ENCODE results near the gene SORT1. TPM values are rescaled to one million over a fixed set of nuclear protein-coding genes. Genes with fewer than 3 reads are reported as not detected.

The SORT1 gene
- total and polyA plus RNA-seq, 2 of the 13 experiments (the other 11 are each of a cell fraction or from before 2014, with no cell fraction given): 32.4 to 93.0 TPM

GRCh38 chr1:109350655-109351054 is 47.1 kb downstream of the SORT1 start:
- in situ Hi-C loops (cut with HindIII; ENCODE audit: extremely low pct_ligation_motif_present, low pct_unique_long_range_greater_than_20kb) (no loop called here), intact Hi-C loops (cut with micrococcal nuclease; ENCODE audit: unreplicated experiment) (loop anchor here (5.0 kb wide), 1 partner anchor 47 kb away; the partner anchor contains the start of gene SORT1)
- Histone ChIP-seq H3K9me3 (ENCODE audit: low read length) (no peaks in the 10 kb centered on the region), H3K9ac (ENCODE audit: insufficient read depth, low read depth, low read length) (no peak overlapping the region), H3K79me2 (ENCODE audit: insufficient read depth, low read length) (no peaks in the 10 kb centered on the region), H3K4me3 (replicated peaks in 1 of 3; ENCODE audit: insufficient read depth in 1 of 3, low read depth in 2 of 3, low read length in 3 of 3) (no peak overlapping the region), H3K4me1 (ENCODE audit: insufficient read depth, low read length) (peaks cover 30% of the 10 kb centered on the region), H3K36me3 (replicated peaks in 1 of 2; ENCODE audit: control insufficient read depth in 1 of 2, insufficient read depth in 2 of 2, low read length in 2 of 2) (peaks cover 18 to 63% of the 10 kb centered on the region in 2 experiments), H3K27me3 (ENCODE audit: control insufficient read depth in 1 of 2, insufficient read depth in 2 of 2, low read length in 2 of 2) (no peaks in the 10 kb centered on the region), H2AFZ (ENCODE audit: low read length) (no peak overlapping the region), H3K27ac (ENCODE audit: extremely low read length, insufficient read depth, low read length) (no peak overlapping the region), H4K20me1 (ENCODE audit: insufficient read depth, low read length) (no peaks in the 10 kb centered on the region), H3K4me2 (ENCODE audit: low read depth, low read length) (no peak overlapping the region)
- no TSS peak for BruUV-seq (replicated peaks)
- FAIRE-seq (no peak), DNase-seq (ENCODE audit: low spot score) (no peak), ATAC-seq (no peak)
- 100% methylated on average over 1 of the region's 1 CpG for WGBS (ENCODE audit: low lambda C conversion rate)
- CTCF ChIA-PET (ENCODE audit: low intra/inter-chr PET ratio, low total read pairs): no interaction called here
- POLR2A ChIA-PET: no interaction called here
- no peak for TF ChIP-seq MTF2 (CRISPR knock-in tag; IDR thresholded peaks at IDR 0.05; ENCODE audit: borderline replicate concordance)
- no peak for TF ChIP-seq ZSCAN20 (CRISPR knock-in tag; IDR thresholded peaks at IDR 0.05; ENCODE audit: borderline replicate concordance)
- no peak for TF ChIP-seq EP300 (IDR thresholded peaks at IDR 0.05; ENCODE audit: low read depth in 2 of 2, low read length in 2 of 2)
- TF ChIP-seq EP300 (CRISPR knock-in tag; IDR thresholded peaks at IDR 0.05; ENCODE audit: borderline replicate concordance): no peak
- no peak for TF ChIP-seq CHD2 (IDR thresholded peaks at IDR 0.05; ENCODE audit: low read depth, low read length)
- TF ChIP-seq ZNF232 (CRISPR knock-in tag; IDR thresholded peaks at IDR 0.05; ENCODE audit: borderline replicate concordance): no peak
- no peak for TF ChIP-seq ZNF652 (CRISPR knock-in tag; IDR thresholded peaks at IDR 0.05; ENCODE audit: borderline replicate concordance, low read depth)
- no peak for TF ChIP-seq ZSCAN29 (CRISPR knock-in tag; conservative IDR thresholded peaks at IDR 0.05)
- no peak for TF ChIP-seq SKIL (CRISPR knock-in tag; IDR thresholded peaks at IDR 0.05; ENCODE audit: borderline replicate concordance)
- TF ChIP-seq BCLAF1 (IDR thresholded peaks at IDR 0.05): no peak
- no peak for TF ChIP-seq MTA1 (CRISPR knock-in tag; IDR thresholded peaks at IDR 0.05; ENCODE audit: borderline replicate concordance)
- TF ChIP-seq E2F5 (CRISPR knock-in tag; conservative IDR thresholded peaks at IDR 0.05): no peak
- no peak for TF ChIP-seq FOSL1 (CRISPR knock-in tag; IDR thresholded peaks at IDR 0.05; ENCODE audit: borderline replicate concordance)
- TF ChIP-seq JDP2 (CRISPR knock-in tag; IDR thresholded peaks at IDR 0.05; ENCODE audit: borderline replicate concordance): no peak
- no peak for TF ChIP-seq JUND (CRISPR knock-in tag; IDR thresholded peaks at IDR 0.05)
- TF ChIP-seq BRCA1 (CRISPR knock-in tag; IDR thresholded peaks at IDR 0.05): no peak
- no peak for TF ChIP-seq AHR (CRISPR knock-in tag; IDR thresholded peaks at IDR 0.05)
- TF ChIP-seq CHCHD3 (CRISPR knock-in tag; IDR thresholded peaks at IDR 0.05): no peak
